Endothelial cell of umbilical vein (primary cell): ENCODE measurements around the gene SF3B1. TPM values are rescaled to one million over a fixed set of nuclear protein-coding genes. Genes with fewer than 3 reads are reported as not detected.

ENCODE experiments used
- BruUV-seq: library from RNA; stranded (reverse); fragments of 400-500 nt; replicated peaks from 2 replicates; lab custom pipeline; 2021; lab: Mats Ljungman, UMichigan
- CTCF ChIA-PET: fragments of 300-600, 350-600 bp; sonication (Branson Sonifier 250); formaldehyde crosslinking; loops from one replicate; lab custom pipeline; 2021; ENCODE audit warnings: antibody characterized with exemption, inconsistent platforms; lab: Charles Lee
- POLR2A ChIA-PET: fragments of 300-600, 350-600 bp; sonication (Branson Sonifier 250); formaldehyde crosslinking; loops from one replicate; lab custom pipeline; 2021; ENCODE audit warnings: antibody characterized with exemption, inconsistent platforms; lab: Charles Lee
- DNase-seq: peaks from one replicate; pipeline ENCODE4 v3.0.0-alpha.2; 2011; ENCODE audit warnings: low read depth, low spot score
- FAIRE-seq: peaks from 2 replicates; lab custom pipeline; 2011; peaks lifted over from hg19 to GRCh38; lab: Jason Lieb, UNC
- H2AFZ ChIP-seq: 2 replicates; pipeline ENCODE4 v1.6.0; 2012; ENCODE audit warnings: low read depth, low read length, control low read depth, inconsistent platforms
- H3K27ac ChIP-seq: 2 replicates; pipeline ENCODE4 v1.5.1; 2011; ENCODE audit warnings: low read depth, mild to moderate bottlenecking, control low read depth, low read length, moderate library complexity; ENCODE audit not compliant: insufficient read depth
- H3K27me3 ChIP-seq, 2 experiments: 2 replicates each; pipeline versions ENCODE4 v1.6.0 to v1.6.1; 2011; ENCODE audit warnings: low read length in 2 of 2, mixed read lengths in 1 of 2; ENCODE audit not compliant: control insufficient read depth in 2 of 2, insufficient read depth in 2 of 2
- H3K36me3 ChIP-seq, 2 experiments: 2 replicates in 1 of 2; 3 replicates in 1 of 2; pipeline ENCODE4 v1.5.1; 2011; ENCODE audit warnings: low read length in 2 of 2, mild to moderate bottlenecking in 1 of 2, moderate library complexity in 1 of 2; ENCODE audit not compliant: control insufficient read depth in 2 of 2, insufficient read depth in 2 of 2; ENCODE audit errors: extremely low read depth in 1 of 2
- H3K4me1 ChIP-seq: 3 replicates; pipeline ENCODE4 v1.5.1; 2011; ENCODE audit warnings: mild to moderate bottlenecking, low read length; ENCODE audit not compliant: control insufficient read depth, insufficient read depth; ENCODE audit errors: extremely low read depth
- H3K4me2 ChIP-seq: 2 replicates; pipeline ENCODE4 v1.6.1; 2011; ENCODE audit warnings: low read length, control low read depth, mixed read lengths; ENCODE audit not compliant: insufficient read depth
- H3K4me3 ChIP-seq, 3 experiments: fragments of 200-600 bp in 1 of 3; sonication (generic), shearing (Covaris generic) in 1 of 3; replicated peaks in 1 of 3; 2 replicates each; pipeline ENCODE4 v1.5.1; 2011 to 2016; ENCODE audit warnings: control low read depth in 3 of 3, low read length in 3 of 3, mild to moderate bottlenecking in 2 of 3, inconsistent platforms in 1 of 3, low read depth in 1 of 3, moderate library complexity in 1 of 3; ENCODE audit not compliant: insufficient read depth in 1 of 3
- H3K79me2 ChIP-seq: 2 replicates; pipeline ENCODE4 v1.6.0; 2012; ENCODE audit warnings: low read length, inconsistent platforms; ENCODE audit not compliant: control insufficient read depth, insufficient read depth
- H3K9ac ChIP-seq: replicated peaks from 2 replicates; pipeline ENCODE3; 2011; ENCODE audit warnings: low read length, control low read depth; ENCODE audit not compliant: insufficient read depth; ENCODE audit errors: extremely low read depth
- H3K9me1 ChIP-seq: replicated peaks from 3 replicates; pipeline ENCODE4 v1.6.0; 2011; ENCODE audit warnings: mild to moderate bottlenecking, low read length; ENCODE audit not compliant: control insufficient read depth, insufficient read depth; ENCODE audit errors: extremely low read depth
- H3K9me3 ChIP-seq: replicated peaks from 2 replicates; pipeline ENCODE4 v1.5.1; 2012; ENCODE audit warnings: low read length, inconsistent platforms; ENCODE audit not compliant: control insufficient read depth, insufficient read depth
- H4K20me1 ChIP-seq: replicated peaks from 2 replicates; pipeline ENCODE3; 2011; ENCODE audit warnings: mild to moderate bottlenecking, low read length; ENCODE audit not compliant: control insufficient read depth, insufficient read depth; ENCODE audit errors: extremely low read depth
- FOS ChIP-seq: IDR thresholded peaks from 2 replicates; pipeline ENCODE4 v1.6.1; 2011; ENCODE audit warnings: mild to moderate bottlenecking, low read length, moderate library complexity, borderline replicate concordance; ENCODE audit not compliant: insufficient read depth
- GATA2 ChIP-seq: IDR thresholded peaks from 2 replicates; pipeline ENCODE4 v1.7.0; 2011; ENCODE audit warnings: low read depth, mild to moderate bottlenecking, moderate library complexity, mixed read lengths, low read length; ENCODE audit not compliant: insufficient read length, insufficient read depth
- JUN ChIP-seq: IDR thresholded peaks from 2 replicates; pipeline ENCODE4 v1.6.1; 2011; ENCODE audit warnings: borderline replicate concordance, low read depth; ENCODE audit not compliant: insufficient read length, insufficient read depth
- POLR2A ChIP-seq: IDR thresholded peaks from 2 replicates; pipeline ENCODE4 v1.6.1; 2012; ENCODE audit warnings: low read depth, mild to moderate bottlenecking, control low read depth, low read length
- POLR2AphosphoS5 ChIP-seq: IDR thresholded peaks from 2 replicates; pipeline ENCODE4 v1.6.1; 2012; ENCODE audit warnings: low read depth, mild to moderate bottlenecking, control low read depth, low read length, moderate library complexity; ENCODE audit not compliant: insufficient read depth
- dilution Hi-C: fragments of 300-500 bp; cut with MboI; formaldehyde crosslinking; loops from one replicate; pipeline ENCODE4 v1.15.0; 2019; ENCODE audit warnings: low sequenced_read_pairs; ENCODE audit not compliant: extremely low pct_ligation_motif_present
- intact Hi-C: fragments of 100-400 bp; cut with micrococcal nuclease; formaldehyde crosslinking; loops from one replicate; pipeline ENCODE4 v1.10.0; 2022
- polyA plus RNA-seq, 4 experiments: library from polyadenylated mRNA; depleted of rRNA in 3 of 4; stranded (reverse) in 3 of 4; unstranded in 1 of 4; fragments of >200 nt; gene quantifications; 2 replicates each; pipeline versions ENCODE4 v1.2.1 to v1.2.3, GENCODE V29; 2011 to 2012; ENCODE audit warnings: missing spikeins in 1 of 4
- total RNA-seq: library from RNA; stranded (reverse); gene quantifications from 2 replicates; pipeline ENCODE4 v1.2.3, GENCODE V29; 2021
- TF ChIP-seq, protein P1 (sequence below), 2 donors: IDR thresholded peaks; 1 replicate in 1 of 2; 2 replicates in 1 of 2; pipeline ENCODE4 v1.5.1; 2011; ENCODE audit warnings: low read length in 2 of 2, mild to moderate bottlenecking in 2 of 2, moderate library complexity in 2 of 2, control low read depth in 1 of 2, inconsistent platforms in 1 of 2, low read depth in 1 of 2; ENCODE audit not compliant: insufficient read depth in 1 of 2; ENCODE audit errors: extremely low read depth in 1 of 2

The SF3B1 gene
- total and polyA plus RNA-seq, 2 donors (not counting 3 experiments of a cell fraction or from before 2014, with no cell fraction given), result 234 to 321 TPM

DNA sequence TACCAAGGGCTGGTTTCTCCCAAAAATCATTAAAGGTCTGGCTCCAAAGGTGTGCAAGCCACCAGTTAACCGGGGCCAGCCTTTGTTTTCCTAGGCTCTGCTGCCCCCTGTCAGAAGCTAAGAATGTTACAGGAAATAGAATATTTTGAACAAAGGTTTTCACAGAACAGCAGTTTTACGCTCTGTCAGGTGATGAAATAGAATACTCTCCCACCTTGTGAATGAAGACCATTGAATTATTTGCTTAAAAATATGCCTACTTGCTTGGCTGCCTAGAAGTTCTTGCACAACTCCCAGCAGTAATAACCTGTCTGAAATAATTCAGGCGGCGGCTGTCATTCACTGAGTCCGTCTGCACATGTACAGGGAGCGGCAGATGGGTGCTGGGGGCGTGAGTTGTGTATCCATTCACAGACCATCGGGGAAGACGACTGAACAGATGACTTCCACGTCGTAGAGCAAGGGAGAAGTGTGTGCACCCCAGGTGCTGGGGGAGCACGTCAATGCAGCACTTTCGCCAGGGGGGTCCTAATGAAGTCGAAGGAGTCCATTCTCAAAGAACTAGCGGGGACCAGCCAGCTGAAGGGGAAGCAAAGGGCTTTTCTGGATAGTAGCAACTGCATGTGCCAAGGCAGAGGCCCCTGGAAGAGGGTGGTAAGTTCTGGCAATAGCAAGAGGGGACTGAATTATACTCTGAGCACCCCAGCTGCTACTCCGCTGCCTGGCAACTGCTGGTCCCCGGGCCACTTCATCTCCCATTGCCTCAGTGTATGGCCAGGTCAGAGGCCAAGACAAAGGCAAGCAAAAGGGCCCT is 56.1 kb downstream of the SF3B1 start:
- Histone ChIP-seq H3K9ac (no peak overlapping the region), H3K27me3 (peaks cover 0 to 3% of the 10 kb centered on the region in 2 experiments), H3K9me3 (no peaks in the 10 kb centered on the region), H3K4me1 (no peaks in the 10 kb centered on the region), H3K79me2 (no peaks in the 10 kb centered on the region), H4K20me1 (no peaks in the 10 kb centered on the region), H3K36me3 (no peaks in the 10 kb centered on the region), H3K27ac (no peak overlapping the region), H3K4me3 (no peak overlapping the region), H3K9me1 (no peaks in the 10 kb centered on the region), H2AFZ (no peak overlapping the region), H3K4me2 (no peak overlapping the region)
- intact Hi-C loops, result loop anchor here (1.0 to 5.0 kb wide), 9 partner anchors 51 to 581 kb away; partner anchors contain the start of genes ANKRD44 and GTF3C3
- CTCF ChIA-PET, result interaction anchor here (0.6 to 3.0 kb wide), 20 partner anchors 8 to 1081 kb away, joined by 3 to 24 read pairs (median 4); partner anchors contain the start of gene GTF3C3
- no peak for TF ChIP-seq GATA2
- no peak for TF ChIP-seq JUN
- TF ChIP-seq POLR2A, result no peak
- no peak for TF ChIP-seq POLR2AphosphoS5
- TF ChIP-seq FOS, result no peak
- TF ChIP-seq, protein P1, sequence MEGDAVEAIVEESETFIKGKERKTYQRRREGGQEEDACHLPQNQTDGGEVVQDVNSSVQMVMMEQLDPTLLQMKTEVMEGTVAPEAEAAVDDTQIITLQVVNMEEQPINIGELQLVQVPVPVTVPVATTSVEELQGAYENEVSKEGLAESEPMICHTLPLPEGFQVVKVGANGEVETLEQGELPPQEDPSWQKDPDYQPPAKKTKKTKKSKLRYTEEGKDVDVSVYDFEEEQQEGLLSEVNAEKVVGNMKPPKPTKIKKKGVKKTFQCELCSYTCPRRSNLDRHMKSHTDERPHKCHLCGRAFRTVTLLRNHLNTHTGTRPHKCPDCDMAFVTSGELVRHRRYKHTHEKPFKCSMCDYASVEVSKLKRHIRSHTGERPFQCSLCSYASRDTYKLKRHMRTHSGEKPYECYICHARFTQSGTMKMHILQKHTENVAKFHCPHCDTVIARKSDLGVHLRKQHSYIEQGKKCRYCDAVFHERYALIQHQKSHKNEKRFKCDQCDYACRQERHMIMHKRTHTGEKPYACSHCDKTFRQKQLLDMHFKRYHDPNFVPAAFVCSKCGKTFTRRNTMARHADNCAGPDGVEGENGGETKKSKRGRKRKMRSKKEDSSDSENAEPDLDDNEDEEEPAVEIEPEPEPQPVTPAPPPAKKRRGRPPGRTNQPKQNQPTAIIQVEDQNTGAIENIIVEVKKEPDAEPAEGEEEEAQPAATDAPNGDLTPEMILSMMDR (IDR thresholded peaks at IDR 0.05; ENCODE audit: extremely low read depth in 1 of 2, insufficient read depth in 1 of 2, low read depth in 1 of 2, low read length in 2 of 2), result peak; percentile 57 to 64
- no TSS peak for BruUV-seq
- DNase-seq (peak; percentile 36), FAIRE-seq (peak; percentile 91)
- POLR2A ChIA-PET, result no interaction called here
- dilution Hi-C loops, result no loop called here
